H9 (cell line): ENCODE results near the gene PLEK. TPM values are rescaled to one million over a fixed set of nuclear protein-coding genes. Genes with fewer than 3 reads are reported as not detected.

Experiments used
- DNase-seq: peaks from one replicate; pipeline ENCODE4 v3.0.0-alpha.2; 2017
- H2AFZ ChIP-seq: one replicate; pipeline ENCODE4 v1.6.1; 2013; ENCODE audit warnings: mild to moderate bottlenecking, low read length, control low read depth, moderate library complexity
- H2AK5ac ChIP-seq: 2 replicates; pipeline ENCODE4 v1.6.1; 2013; ENCODE audit warnings: low read length, control low read depth, mixed read lengths; ENCODE audit not compliant: insufficient read length
- H2BK120ac ChIP-seq: one replicate; pipeline ENCODE4 v1.6.1; 2013; ENCODE audit warnings: low read depth, mild to moderate bottlenecking, low read length, control low read depth, inconsistent platforms; ENCODE audit not compliant: poor library complexity, severe bottlenecking
- H2BK12ac ChIP-seq: 2 replicates; pipeline ENCODE4 v1.6.1; 2013; ENCODE audit warnings: low read length, control low read depth, mixed read lengths, low read depth; ENCODE audit not compliant: insufficient read length
- H2BK15ac ChIP-seq: 2 replicates; pipeline ENCODE4 v1.6.1; 2013; ENCODE audit warnings: low read depth, low read length, control low read depth
- H2BK20ac ChIP-seq: one replicate; pipeline ENCODE4 v1.6.1; 2013; ENCODE audit warnings: low read depth, mild to moderate bottlenecking, low read length, control low read depth, inconsistent platforms; ENCODE audit not compliant: poor library complexity, severe bottlenecking
- H2BK5ac ChIP-seq: 2 replicates; pipeline ENCODE4 v1.6.1; 2013; ENCODE audit warnings: low read length, control low read depth, mixed read lengths; ENCODE audit not compliant: insufficient read length
- H3K14ac ChIP-seq: 2 replicates; pipeline ENCODE4 v1.6.1; 2013; ENCODE audit warnings: low read length, control low read depth; ENCODE audit not compliant: insufficient read depth
- H3K18ac ChIP-seq: 2 replicates; pipeline ENCODE4 v1.6.1; 2013; ENCODE audit warnings: low read depth, mild to moderate bottlenecking, mixed read lengths, low read length, control low read depth; ENCODE audit not compliant: insufficient read length
- H3K23ac ChIP-seq: 2 replicates; pipeline ENCODE4 v1.6.1; 2013; ENCODE audit warnings: low read length, control low read depth, mixed read lengths, low read depth; ENCODE audit not compliant: insufficient read length
- H3K23me2 ChIP-seq: 2 replicates; pipeline ENCODE4 v1.6.1; 2013; ENCODE audit warnings: low read depth, mild to moderate bottlenecking, mixed read lengths, low read length, control low read depth; ENCODE audit not compliant: insufficient read length, poor library complexity, severe bottlenecking
- H3K27ac ChIP-seq: 2 replicates; pipeline ENCODE4 v1.5.1; 2013; ENCODE audit warnings: low read length, control low read depth, mixed read lengths, low read depth; ENCODE audit not compliant: insufficient read length
- H3K27me3 ChIP-seq: 2 replicates; pipeline ENCODE4 v1.6.1; 2013; ENCODE audit warnings: low read length, control low read depth, inconsistent platforms; ENCODE audit not compliant: insufficient read depth
- H3K4ac ChIP-seq: 2 replicates; pipeline ENCODE4 v1.6.1; 2013; ENCODE audit warnings: low read depth, mild to moderate bottlenecking, control low read depth, inconsistent platforms, low read length, moderate library complexity
- H3K4me1 ChIP-seq: 2 replicates; pipeline ENCODE4 v1.6.1; 2013; ENCODE audit warnings: low read length, control low read depth, inconsistent platforms; ENCODE audit not compliant: insufficient read depth
- H3K4me2 ChIP-seq: 2 replicates; pipeline ENCODE4 v1.6.1; 2013; ENCODE audit warnings: low read length, control low read depth, mixed read lengths; ENCODE audit not compliant: insufficient read length, insufficient read depth
- H3K56ac ChIP-seq: 2 replicates; pipeline ENCODE4 v1.6.1; 2013; ENCODE audit warnings: low read depth, mild to moderate bottlenecking, mixed read lengths, low read length, control low read depth; ENCODE audit not compliant: insufficient read length
- H3K79me1 ChIP-seq: 2 replicates; pipeline ENCODE4 v1.6.1; 2013; ENCODE audit warnings: low read depth, mild to moderate bottlenecking, moderate library complexity, low read length, control low read depth, inconsistent platforms; ENCODE audit not compliant: insufficient read depth, poor library complexity, severe bottlenecking
- H3K79me2 ChIP-seq: 2 replicates; pipeline ENCODE4 v1.6.1; 2013; ENCODE audit warnings: low read length, control low read depth, inconsistent platforms; ENCODE audit not compliant: insufficient read depth
- H3K9ac ChIP-seq: 2 replicates; pipeline ENCODE4 v1.6.1; 2013; ENCODE audit warnings: low read length, control low read depth, mixed read lengths; ENCODE audit not compliant: insufficient read length; ENCODE audit errors: extremely low read depth
- H3K9me3 ChIP-seq: one replicate; pipeline ENCODE4 v1.6.1; 2013; ENCODE audit warnings: low read depth, low read length, inconsistent platforms; ENCODE audit not compliant: control insufficient read depth
- H3T11ph ChIP-seq: one replicate; pipeline ENCODE4 v1.6.1; 2013; ENCODE audit warnings: mild to moderate bottlenecking, low read length, control low read depth, inconsistent platforms
- H4K20me1 ChIP-seq: one replicate; pipeline ENCODE4 v1.6.1; 2013; ENCODE audit not compliant: control insufficient read depth, insufficient read length, insufficient read depth
- H4K5ac ChIP-seq: 2 replicates; pipeline ENCODE4 v1.6.1; 2013; ENCODE audit warnings: low read depth, mild to moderate bottlenecking, mixed read lengths, low read length, control low read depth; ENCODE audit not compliant: insufficient read length
- H4K8ac ChIP-seq: replicated peaks from 2 replicates; pipeline ENCODE4 v1.6.1; 2013; ENCODE audit warnings: low read length, control low read depth, mixed read lengths, low read depth; ENCODE audit not compliant: insufficient read length
- H4K91ac ChIP-seq: 2 replicates; pipeline ENCODE4 v1.6.1; 2013; ENCODE audit warnings: low read depth, mild to moderate bottlenecking, moderate library complexity, mixed read lengths, low read length, control low read depth; ENCODE audit not compliant: insufficient read length
- H3K27ac Mint-ChIP-seq, 3 experiments: 2 replicates in 2 of 3; 3 replicates in 1 of 3; pipeline ENCODE4 v1.8.0; 2020 to 2021; ENCODE audit warnings: mixed read lengths in 3 of 3, mild to moderate bottlenecking in 1 of 3, moderate library complexity in 1 of 3
- H3K27me3 Mint-ChIP-seq: 2 replicates; pipeline ENCODE4 v1.8.0; 2021; ENCODE audit warnings: low read depth, mild to moderate bottlenecking, moderate library complexity, mixed read lengths
- H3K36me3 Mint-ChIP-seq, 3 experiments: 2 replicates in 2 of 3; 3 replicates in 1 of 3; pipeline ENCODE4 v1.8.0; 2020 to 2021; ENCODE audit warnings: low read depth in 3 of 3, mixed read lengths in 3 of 3; ENCODE audit not compliant: insufficient read depth in 1 of 3
- H3K4me1 Mint-ChIP-seq, 2 experiments: 2 replicates each; pipeline ENCODE4 v1.8.0; 2020; ENCODE audit warnings: mixed read lengths in 2 of 2
- H3K4me3 Mint-ChIP-seq, 2 experiments: 2 replicates in 1 of 2; 3 replicates in 1 of 2; pipeline ENCODE4 v1.8.0; 2020 to 2021; ENCODE audit warnings: mild to moderate bottlenecking in 2 of 2, mixed read lengths in 2 of 2, moderate library complexity in 1 of 2
- H3K9me3 Mint-ChIP-seq, 2 experiments: 2 replicates in 1 of 2; 3 replicates in 1 of 2; pipeline ENCODE4 v1.8.0; 2020; ENCODE audit warnings: mild to moderate bottlenecking in 2 of 2, mixed read lengths in 2 of 2, moderate library complexity in 1 of 2
- CTCF ChIP-seq: fragments of 200-600 bp; sonication (generic); conservative IDR thresholded peaks from 3 replicates; pipeline ENCODE4 v1.8.0; 2021; ENCODE audit warnings: antibody characterized with exemption, mild to moderate bottlenecking
- WGBS: extraction: QIAGEN DNeasy Blood & Tissue Kit; methylation state at CpG from one replicate; pipeline ENCODE4 v1.1.7; 2013; ENCODE audit warnings: missing lambda C conversion rate, low lambda C conversion rate, mixed read lengths; ENCODE audit not compliant: insufficient read length; ENCODE audit errors: extremely low coverage; 5-methylcytosine and 5-hydroxymethylcytosine counted together
- total RNA-seq: library from RNA; stranded (reverse); gene quantifications from 2 replicates; pipeline ENCODE4 v1.2.1, GENCODE V29; 2021

Gene PLEK
- total RNA-seq, 1 experiment from 2014 or later = not detected

GRCh38 chr2:68359889-68360288, 5.2 kb upstream of the PLEK start:
- Mint-ChIP-seq H3K27ac (no peak overlapping the region), H3K4me3 (no peak overlapping the region), H3K36me3 (peaks cover 0 to 2% (median 0%) of the 10 kb centered on the region in 3 experiments; a peak in 1 of 7 replicates), H3K4me1 (peaks cover 4 to 10% of the 10 kb centered on the region in 2 experiments; a peak in 2 of 4 replicates), H3K9me3 (peaks cover 0 to 3% of the 10 kb centered on the region in 2 experiments; a peak in 2 of 5 replicates), H3K27me3 (peaks cover 16% of the 10 kb centered on the region)
- Histone ChIP-seq H2AFZ (no peak overlapping the region), H3K79me2 (no peaks in the 10 kb centered on the region), H2BK120ac (no peak overlapping the region), H3K14ac (no peak overlapping the region), H2AK5ac (no peak overlapping the region), H3K4ac (no peak overlapping the region), H3T11ph (no peak overlapping the region), H3K27ac (no peak overlapping the region), H4K8ac (no peak overlapping the region), H3K9me3 (no peaks in the 10 kb centered on the region), H2BK20ac (no peak overlapping the region), H2BK5ac (no peak overlapping the region), H4K20me1 (no peaks in the 10 kb centered on the region), H4K91ac (no peak overlapping the region), H2BK12ac (no peak overlapping the region), H3K4me1 (no peaks in the 10 kb centered on the region), H3K23me2 (no peaks in the 10 kb centered on the region), H4K5ac (no peak overlapping the region), H3K79me1 (no peaks in the 10 kb centered on the region), H3K27me3 (no peaks in the 10 kb centered on the region), H3K56ac (no peak overlapping the region), H3K4me2 (no peak overlapping the region), H2BK15ac (no peak overlapping the region), H3K23ac (no peak overlapping the region), H3K18ac (no peak overlapping the region), H3K9ac (no peak overlapping the region)
- WGBS = no CpG with 5 or more reads among the region's 3 CpGs
- TF ChIP-seq CTCF = peak; percentile 49; the same call in 2 of the 3 replicates
- DNase-seq = no peak
